ENCODE results near the gene VSTM2L. TPM values are rescaled to one million over a fixed set of nuclear protein-coding genes. Genes with fewer than 3 reads are reported as not detected.

Gene VSTM2L
- polyA plus RNA-seq, 1 donor (not counting 4 experiments of a cell fraction or from before 2014, with no cell fraction given) = 0.75 TPM

DNA sequence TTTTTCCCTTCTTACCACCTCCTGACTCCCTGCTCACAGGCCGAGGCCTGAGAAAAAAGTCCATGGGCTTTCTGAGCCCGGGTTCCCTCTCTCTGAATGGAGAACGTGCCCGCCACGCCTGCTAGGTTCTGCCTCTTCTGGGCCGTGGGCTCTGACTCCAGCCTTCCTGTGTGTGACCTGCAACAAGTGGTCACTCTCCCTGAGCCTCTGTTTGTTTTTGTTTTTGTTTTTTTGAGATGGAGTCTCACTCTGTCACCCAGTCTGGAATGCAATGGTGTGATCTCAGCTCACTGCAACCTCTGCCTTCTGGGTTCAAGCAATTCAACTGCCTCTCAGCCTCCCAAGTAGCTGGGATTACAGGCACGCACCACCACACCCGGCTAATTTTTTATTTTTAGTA is 17.9 kb upstream of the VSTM2L start:
- H3K9me1 ChIP-seq (ENCODE audit: control insufficient read depth, extremely low read depth, insufficient read depth, low read length) = no peaks in the 10 kb centered on the region
- FAIRE-seq = no peak
- no peak for TF ChIP-seq EZH2 (IDR thresholded peaks at IDR 0.05; ENCODE audit: low read length)
- no peaks in the 10 kb centered on the region for H3K9me3 ChIP-seq (ENCODE audit: control insufficient read depth, low read depth, low read length)
- no peak overlapping the region for H2AFZ ChIP-seq (ENCODE audit: control insufficient read depth, low read length)
- H4K20me1 ChIP-seq (ENCODE audit: control insufficient read depth, extremely low read depth, insufficient read depth, low read length) = no peaks in the 10 kb centered on the region
- dilution Hi-C loops (cut with MboI; ENCODE audit: extremely low pct_ligation_motif_present, low sequenced_read_pairs) = no loop called here
- no peak overlapping the region for H3K9ac ChIP-seq (ENCODE audit: control insufficient read depth, extremely low read depth, insufficient read depth, low read length)
- H3K27ac ChIP-seq (ENCODE audit: control insufficient read depth, insufficient read depth, low read length) = no peak overlapping the region
- DNase-seq (ENCODE audit: low read depth, low spot score) = no peak
- H3K4me2 ChIP-seq (ENCODE audit: control insufficient read depth, extremely low read depth, insufficient read depth, low read depth, low read length) = no peak overlapping the region
- H3K36me3 ChIP-seq (ENCODE audit: control insufficient read depth in 2 of 2, extremely low read depth in 1 of 2, insufficient read depth in 2 of 2, low read length in 2 of 2) = no peaks in the 10 kb centered on the region
- H3K4me3 ChIP-seq (ENCODE audit: control insufficient read depth in 2 of 3, extremely low read depth in 1 of 3, insufficient read depth in 2 of 3, low read depth in 1 of 3, low read length in 3 of 3) = no peak overlapping the region
- H3K27me3 ChIP-seq (ENCODE audit: control insufficient read depth, extremely low read depth, insufficient read depth, low read length) = peaks cover 10% of the 10 kb centered on the region
- no peaks in the 10 kb centered on the region for H3K79me2 ChIP-seq (ENCODE audit: control insufficient read depth, insufficient read depth, low read length)
- H3K4me1 ChIP-seq (ENCODE audit: control insufficient read depth, extremely low read depth, insufficient read depth, low read length) = no peaks in the 10 kb centered on the region

- Histone ChIP-seq H3K4me1 (ENCODE audit: control insufficient read depth, extremely low read depth, insufficient read depth, low read length) (peaks cover 2% of the 10 kb centered on the region), H3K4me2 (ENCODE audit: control insufficient read depth, extremely low read depth, insufficient read depth, low read depth, low read length) (no peak overlapping the region), H4K20me1 (ENCODE audit: control insufficient read depth, extremely low read depth, insufficient read depth, low read length) (no peaks in the 10 kb centered on the region), H3K9me3 (ENCODE audit: control insufficient read depth, low read depth, low read length) (no peaks in the 10 kb centered on the region), H3K9ac (ENCODE audit: control insufficient read depth, extremely low read depth, insufficient read depth, low read length) (no peak overlapping the region), H2AFZ (ENCODE audit: control insufficient read depth, low read length) (no peak overlapping the region), H3K27ac (ENCODE audit: control insufficient read depth, insufficient read depth, low read length) (no peak overlapping the region), H3K27me3 (ENCODE audit: control insufficient read depth, extremely low read depth, insufficient read depth, low read length) (peaks cover 12% of the 10 kb centered on the region), H3K9me1 (ENCODE audit: control insufficient read depth, extremely low read depth, insufficient read depth, low read length) (no peaks in the 10 kb centered on the region), H3K36me3 (ENCODE audit: control insufficient read depth in 2 of 2, extremely low read depth in 1 of 2, insufficient read depth in 2 of 2, low read length in 2 of 2) (no peaks in the 10 kb centered on the region), H3K79me2 (ENCODE audit: control insufficient read depth, insufficient read depth, low read length) (no peaks in the 10 kb centered on the region), H3K4me3 (ENCODE audit: control insufficient read depth in 2 of 3, extremely low read depth in 1 of 3, insufficient read depth in 2 of 3, low read depth in 1 of 3, low read length in 3 of 3) (no peak overlapping the region)
- no peak for DNase-seq (ENCODE audit: low read depth, low spot score)
- no peak for TF ChIP-seq EZH2 (IDR thresholded peaks at IDR 0.05; ENCODE audit: low read length)
- TF ChIP-seq, protein P1, sequence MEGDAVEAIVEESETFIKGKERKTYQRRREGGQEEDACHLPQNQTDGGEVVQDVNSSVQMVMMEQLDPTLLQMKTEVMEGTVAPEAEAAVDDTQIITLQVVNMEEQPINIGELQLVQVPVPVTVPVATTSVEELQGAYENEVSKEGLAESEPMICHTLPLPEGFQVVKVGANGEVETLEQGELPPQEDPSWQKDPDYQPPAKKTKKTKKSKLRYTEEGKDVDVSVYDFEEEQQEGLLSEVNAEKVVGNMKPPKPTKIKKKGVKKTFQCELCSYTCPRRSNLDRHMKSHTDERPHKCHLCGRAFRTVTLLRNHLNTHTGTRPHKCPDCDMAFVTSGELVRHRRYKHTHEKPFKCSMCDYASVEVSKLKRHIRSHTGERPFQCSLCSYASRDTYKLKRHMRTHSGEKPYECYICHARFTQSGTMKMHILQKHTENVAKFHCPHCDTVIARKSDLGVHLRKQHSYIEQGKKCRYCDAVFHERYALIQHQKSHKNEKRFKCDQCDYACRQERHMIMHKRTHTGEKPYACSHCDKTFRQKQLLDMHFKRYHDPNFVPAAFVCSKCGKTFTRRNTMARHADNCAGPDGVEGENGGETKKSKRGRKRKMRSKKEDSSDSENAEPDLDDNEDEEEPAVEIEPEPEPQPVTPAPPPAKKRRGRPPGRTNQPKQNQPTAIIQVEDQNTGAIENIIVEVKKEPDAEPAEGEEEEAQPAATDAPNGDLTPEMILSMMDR (optimal IDR thresholded peaks at IDR 0.05 in 1 of 3, IDR thresholded peaks at IDR 0.05 in 1 of 3, conservative IDR thresholded peaks at IDR 0.05 in 1 of 3; ENCODE audit: extremely low read depth in 1 of 3, insufficient read depth in 2 of 3, low read length in 3 of 3) = no peak
- FAIRE-seq = no peak
- dilution Hi-C loops (cut with MboI; ENCODE audit: extremely low pct_ligation_motif_present, low sequenced_read_pairs) = no loop called here
Observed at GRCh38 chr20:37885593-37886503, 17.1 kb upstream of the VSTM2L start.
